B cell (primary cell): ENCODE results near the gene CYTH4. TPM values are rescaled to one million over a fixed set of nuclear protein-coding genes. Genes with fewer than 3 reads are reported as not detected.

Experiments used
- ATAC-seq: fragments of 200-7000 bp; cut with Tn5 transposase; one replicate; pipeline ENCODE4 v1.10.0; 2021; ENCODE audit warnings: low read depth, mild to moderate bottlenecking, moderate number of reproducible peaks, moderate library complexity
- CTCF ChIA-PET: fragments of 350-600 bp; sonication (Branson Sonifier 250); formaldehyde crosslinking; loops from one replicate; lab custom pipeline; 2021; ENCODE audit warnings: antibody characterized with exemption, inconsistent platforms; lab: Charles Lee
- POLR2A ChIA-PET: fragments of 350-600 bp; sonication (Branson Sonifier 250); formaldehyde crosslinking; loops from one replicate; lab custom pipeline; 2021; ENCODE audit warnings: antibody characterized with exemption; lab: Charles Lee
- DNase-seq: peaks from one replicate; pipeline ENCODE4 v3.0.0; 2013
- H2AFZ ChIP-seq: 2 replicates; pipeline ENCODE4 v1.6.1; 2012; ENCODE audit warnings: mild to moderate bottlenecking, low read depth, low read length; ENCODE audit not compliant: insufficient read depth, poor library complexity, severe bottlenecking
- H3K27ac ChIP-seq, 2 donors: 1 replicate in 1 of 2; 2 replicates in 1 of 2; pipeline ENCODE4 v1.5.1; 2012 to 2013; ENCODE audit warnings: low read length in 2 of 2, mild to moderate bottlenecking in 2 of 2, moderate library complexity in 1 of 2
- H3K27me3 ChIP-seq, 4 experiments: fragments of 200-600 bp in 1 of 4; sonication (generic) in 1 of 4; replicated peaks in 1 of 4; 1 replicate in 2 of 4; 2 replicates in 2 of 4; pipeline versions ENCODE4 v1.6.1 to v1.7.0; 2013 to 2016; ENCODE audit warnings: low read length in 3 of 4, mild to moderate bottlenecking in 2 of 4, mixed read lengths in 1 of 4, moderate library complexity in 1 of 4; ENCODE audit not compliant: insufficient read depth in 4 of 4, control insufficient read depth in 3 of 4; ENCODE audit errors: control extremely low read depth in 1 of 4
- H3K36me3 ChIP-seq, 2 experiments: replicated peaks in 1 of 2; 1 replicate in 1 of 2; 2 replicates in 1 of 2; pipeline versions ENCODE4 v1.6.1 to v1.7.1; 2013; ENCODE audit warnings: low read length in 1 of 2; ENCODE audit not compliant: insufficient read depth in 2 of 2, control insufficient read depth in 1 of 2; ENCODE audit errors: control extremely low read depth in 1 of 2, extremely low read depth in 1 of 2
- H3K4me1 ChIP-seq, 2 donors: fragments of 200-600 bp in 1 of 2; sonication (generic) in 1 of 2; 1 replicate in 1 of 2; 2 replicates in 1 of 2; pipeline versions ENCODE4 v1.5.1 to v1.6.1; 2013 to 2017; ENCODE audit warnings: low read length in 2 of 2; ENCODE audit not compliant: control insufficient read depth in 2 of 2, insufficient read depth in 2 of 2
- H3K4me2 ChIP-seq: replicated peaks from 2 replicates; pipeline ENCODE3; 2012; ENCODE audit warnings: mild to moderate bottlenecking, low read depth, low read length; ENCODE audit not compliant: poor library complexity, severe bottlenecking
- H3K4me3 ChIP-seq, 5 experiments: fragments of 200-600 bp in 1 of 5; sonication (generic) in 1 of 5; 1 replicate in 3 of 5; 2 replicates in 2 of 5; pipeline versions ENCODE4 v1.5.1 to v1.7.0; 2011 to 2016; ENCODE audit warnings: low read length in 4 of 5, mild to moderate bottlenecking in 4 of 5, low read depth in 2 of 5, control low read depth in 1 of 5, moderate library complexity in 1 of 5; ENCODE audit not compliant: insufficient read depth in 1 of 5; ENCODE audit errors: control extremely low read depth in 1 of 5, extremely low read depth in 1 of 5
- H3K79me2 ChIP-seq: fragments of 200-600 bp; sonication (generic); one replicate; pipeline ENCODE4 v1.6.0; 2016; ENCODE audit warnings: low read length; ENCODE audit not compliant: control insufficient read depth, insufficient read depth
- H3K9ac ChIP-seq: fragments of 200-600 bp; sonication (generic); 2 replicates; pipeline ENCODE4 v1.6.1; 2017; ENCODE audit warnings: mild to moderate bottlenecking, low read length, moderate library complexity
- H3K9me3 ChIP-seq, 3 donors: one replicate each; pipeline versions ENCODE4 v1.6.1 to v1.7.1; 2013; ENCODE audit warnings: low read length in 2 of 3; ENCODE audit not compliant: control insufficient read depth in 2 of 3, insufficient read depth in 1 of 3; ENCODE audit errors: control extremely low read depth in 1 of 3
- H4K20me1 ChIP-seq: 2 replicates; pipeline ENCODE4 v1.6.0; 2012; ENCODE audit warnings: mild to moderate bottlenecking, low read length; ENCODE audit not compliant: insufficient read depth, control insufficient read depth, poor library complexity, severe bottlenecking
- H3K27ac Mint-ChIP-seq: one replicate; pipeline ENCODE4 v1.8.0; 2021; ENCODE audit warnings: mixed read lengths
- H3K27me3 Mint-ChIP-seq: one replicate; pipeline ENCODE4 v1.8.0; 2021; ENCODE audit warnings: mixed read lengths
- H3K4me1 Mint-ChIP-seq: one replicate; pipeline ENCODE4 v1.8.0; 2021; ENCODE audit warnings: mixed read lengths
- H3K4me3 Mint-ChIP-seq: one replicate; pipeline ENCODE4 v1.8.0; 2021; ENCODE audit warnings: mixed read lengths
- H3K9me3 Mint-ChIP-seq: one replicate; pipeline ENCODE4 v1.8.0; 2022; ENCODE audit warnings: mixed read lengths; ENCODE audit not compliant: insufficient read depth
- EZH2 ChIP-seq: IDR thresholded peaks from 2 replicates; pipeline ENCODE4 v1.6.1; 2012; ENCODE audit warnings: borderline replicate concordance, low read depth, mild to moderate bottlenecking, moderate library complexity, low read length; ENCODE audit not compliant: insufficient read depth, poor library complexity, severe bottlenecking
- WGBS: methylation state at CpG from one replicate; pipeline ENCODE4 v1.1.5; 2013; ENCODE audit warnings: missing lambda C conversion rate; ENCODE audit not compliant: insufficient coverage; 5-methylcytosine and 5-hydroxymethylcytosine counted together
- intact Hi-C: fragments of 100-400 bp; cut with micrococcal nuclease; formaldehyde crosslinking; loops from one replicate; pipeline ENCODE4 v1.10.0; 2022
- polyA plus RNA-seq: library from polyadenylated mRNA; depleted of rRNA; stranded (reverse); fragments of >200 nt; gene quantifications from 2 replicates; pipeline ENCODE4 v1.2.3, GENCODE V29; 2012
- total RNA-seq, 2 donors: library from RNA; stranded (reverse); fragments of 120-200 nt in 1 of 2; gene quantifications; 1 replicate in 1 of 2; 2 replicates in 1 of 2; pipeline versions ENCODE4 v1.2.3 to v1.2.4, GENCODE V29; 2013 to 2022
- TF ChIP-seq, protein P1 (sequence below): fragments of 200-600 bp; IDR thresholded peaks from one replicate; pipeline ENCODE4 v1.8.0; 2022; ENCODE audit warnings: antibody characterized with exemption, mild to moderate bottlenecking

The CYTH4 gene
- total and polyA plus RNA-seq, 2 donors (not counting 1 experiment from before 2014, with no cell fraction given): 98.0 to 154 TPM

DNA sequence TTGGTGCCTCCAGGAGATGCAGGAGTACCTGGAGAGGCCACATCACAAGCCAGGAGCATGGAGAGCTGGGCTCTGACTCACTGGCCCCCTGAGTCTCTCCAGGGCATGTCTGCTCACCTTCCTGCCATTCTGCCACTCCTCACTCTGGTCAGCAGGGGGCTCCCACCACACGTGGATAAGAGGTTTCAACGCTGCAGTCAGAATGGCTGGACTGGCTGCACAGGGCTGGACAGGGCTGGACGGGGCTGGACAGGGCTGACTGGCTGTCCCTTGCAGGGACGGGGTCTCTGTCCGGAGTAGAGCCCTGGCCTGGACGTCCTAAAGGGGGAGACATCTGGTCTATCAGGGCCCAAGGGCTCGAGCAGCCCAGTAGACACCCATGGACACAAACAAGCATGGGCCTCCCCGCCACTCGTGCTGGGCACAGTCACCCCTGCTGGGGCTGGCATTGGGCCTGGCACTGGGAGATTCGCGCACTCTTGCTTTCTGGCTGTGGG is 34.6 kb downstream of the CYTH4 start:
- peak; percentile 83 for DNase-seq
- Mint-ChIP-seq H3K27me3 (peaks cover 12% of the 10 kb centered on the region), H3K4me1 (peaks cover 32% of the 10 kb centered on the region), H3K27ac (no peak overlapping the region), H3K4me3 (no peak overlapping the region), H3K9me3 (no peaks in the 10 kb centered on the region)
- ATAC-seq: peak; percentile 86
- H3K27me3 ChIP-seq: peaks cover 0 to 3% (median 0%) of the 10 kb centered on the region in 4 experiments
- no peak overlapping the region for H3K27ac ChIP-seq
- no peaks in the 10 kb centered on the region for H3K79me2 ChIP-seq
- no peak overlapping the region for H3K4me2 ChIP-seq
- no peak overlapping the region for H3K9ac ChIP-seq
- H3K4me3 ChIP-seq: no peak overlapping the region
- WGBS: 40% methylated on average over 11 of the region's 11 CpGs
- no peak for TF ChIP-seq EZH2
- TF ChIP-seq, protein P1, sequence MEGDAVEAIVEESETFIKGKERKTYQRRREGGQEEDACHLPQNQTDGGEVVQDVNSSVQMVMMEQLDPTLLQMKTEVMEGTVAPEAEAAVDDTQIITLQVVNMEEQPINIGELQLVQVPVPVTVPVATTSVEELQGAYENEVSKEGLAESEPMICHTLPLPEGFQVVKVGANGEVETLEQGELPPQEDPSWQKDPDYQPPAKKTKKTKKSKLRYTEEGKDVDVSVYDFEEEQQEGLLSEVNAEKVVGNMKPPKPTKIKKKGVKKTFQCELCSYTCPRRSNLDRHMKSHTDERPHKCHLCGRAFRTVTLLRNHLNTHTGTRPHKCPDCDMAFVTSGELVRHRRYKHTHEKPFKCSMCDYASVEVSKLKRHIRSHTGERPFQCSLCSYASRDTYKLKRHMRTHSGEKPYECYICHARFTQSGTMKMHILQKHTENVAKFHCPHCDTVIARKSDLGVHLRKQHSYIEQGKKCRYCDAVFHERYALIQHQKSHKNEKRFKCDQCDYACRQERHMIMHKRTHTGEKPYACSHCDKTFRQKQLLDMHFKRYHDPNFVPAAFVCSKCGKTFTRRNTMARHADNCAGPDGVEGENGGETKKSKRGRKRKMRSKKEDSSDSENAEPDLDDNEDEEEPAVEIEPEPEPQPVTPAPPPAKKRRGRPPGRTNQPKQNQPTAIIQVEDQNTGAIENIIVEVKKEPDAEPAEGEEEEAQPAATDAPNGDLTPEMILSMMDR: peak; percentile 85
- no peaks in the 10 kb centered on the region for H4K20me1 ChIP-seq
- intact Hi-C loops: loop anchor here (1.0 kb wide), 6 partner anchors 8 to 250 kb away; no protein-coding TSS in a partner anchor
- H3K36me3 ChIP-seq: peaks cover 0 to 27% of the 10 kb centered on the region in 2 experiments
- POLR2A ChIA-PET: interaction anchor here (0.8 to 0.9 kb wide), 2 partner anchors 139 to 154 kb away, joined by 3 read pairs; no protein-coding TSS in a partner anchor
- CTCF ChIA-PET: interaction anchor here (0.6 to 5.7 kb wide), 24 partner anchors 13 to 275 kb away, joined by 3 to 76 read pairs (median 4); partner anchors contain the start of genes CYTH4 and ELFN2
- peaks cover 20 to 29% of the 10 kb centered on the region in 2 donors for H3K4me1 ChIP-seq
- H2AFZ ChIP-seq: no peak overlapping the region
- no peaks in the 10 kb centered on the region for H3K9me3 ChIP-seq

DNA sequence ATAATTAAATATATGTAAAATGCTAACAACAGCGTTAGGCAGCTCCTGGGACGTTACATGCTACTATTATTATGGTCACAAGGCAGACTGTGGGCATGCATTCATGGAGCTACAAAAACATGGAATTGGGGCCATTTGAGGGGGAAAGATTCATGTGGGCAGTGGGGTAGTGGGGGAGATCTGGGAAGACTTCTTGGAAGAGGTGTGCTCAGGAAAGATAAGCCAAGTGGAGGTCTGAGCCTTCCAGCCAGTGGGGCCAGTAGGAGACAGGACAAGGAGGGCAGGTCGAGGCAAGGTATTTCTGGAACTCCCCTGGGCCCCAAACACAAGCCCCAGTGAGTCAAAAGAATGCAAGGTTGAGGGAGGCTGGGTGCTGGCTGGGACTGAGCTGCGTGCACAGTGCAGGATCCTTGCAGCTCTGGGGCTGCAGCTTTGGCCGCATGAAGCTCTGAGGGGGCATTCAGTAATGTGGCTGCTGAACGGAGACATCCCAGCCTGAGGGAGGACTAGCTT is 35.4 kb downstream of the CYTH4 start:
- Histone ChIP-seq H3K27ac (no peak overlapping the region), H3K36me3 (peaks cover 0 to 19% of the 10 kb centered on the region in 2 experiments), H2AFZ (no peak overlapping the region), H3K4me2 (no peak overlapping the region), H4K20me1 (no peaks in the 10 kb centered on the region), H3K79me2 (no peaks in the 10 kb centered on the region), H3K9me3 (no peaks in the 10 kb centered on the region), H3K9ac (no peak overlapping the region), H3K27me3 (peaks cover 0 to 6% (median 0%) of the 10 kb centered on the region in 4 experiments), H3K4me3 (no peak overlapping the region), H3K4me1 (peaks cover 20 to 29% of the 10 kb centered on the region in 2 donors)
- ChIA-PET CTCF (interaction anchor here (0.6 to 5.7 kb wide), 17 partner anchors 14 to 252 kb away, joined by 3 to 76 read pairs (median 4); partner anchors contain the start of genes CYTH4, ELFN2 and MFNG), POLR2A (interaction anchor here (0.8 kb wide), 1 partner anchor 138 kb away, joined by 3 read pairs; no protein-coding TSS in a partner anchor)
- ATAC-seq (no peak), DNase-seq (no peak)
- WGBS: 81% methylated on average over 4 of the region's 6 CpGs
- Mint-ChIP-seq H3K4me3 (no peak overlapping the region), H3K4me1 (peaks cover 32% of the 10 kb centered on the region), H3K27me3 (peaks cover 15% of the 10 kb centered on the region), H3K9me3 (no peaks in the 10 kb centered on the region), H3K27ac (no peak overlapping the region)
- intact Hi-C loops: loop anchor here (1.0 kb wide), 4 partner anchors 8 to 250 kb away; no protein-coding TSS in a partner anchor
- TF ChIP-seq, protein P1: no peak
- no peak for TF ChIP-seq EZH2
